Ishikawa (cell line): ENCODE data around the gene DDX23.

Source experiments
- EGR1 ChIP-seq: IDR thresholded peaks from 2 replicates; pipeline ENCODE4 v1.6.1; 2012
- EP300 ChIP-seq: IDR thresholded peaks from 2 replicates; pipeline ENCODE4 v1.6.1; 2012; ENCODE audit warnings: borderline replicate concordance
- MAX ChIP-seq: IDR thresholded peaks from 2 replicates; pipeline ENCODE4 v1.6.1; 2012
- REST ChIP-seq: IDR thresholded peaks from 2 replicates; pipeline ENCODE4 v1.6.1; 2012; ENCODE audit warnings: low read depth, mild to moderate bottlenecking
- TAF1 ChIP-seq: IDR thresholded peaks from 2 replicates; pipeline ENCODE4 v1.6.1; 2012; ENCODE audit warnings: low read depth, mild to moderate bottlenecking
- USF1 ChIP-seq: IDR thresholded peaks from 2 replicates; pipeline ENCODE4 v1.6.1; 2012
- ZBTB7A ChIP-seq: IDR thresholded peaks from 2 replicates; pipeline ENCODE4 v1.6.1; 2012; ENCODE audit warnings: low read depth

- no peak for TF ChIP-seq MAX
- no peak for TF ChIP-seq USF1
- TF ChIP-seq EP300 = no peak
- no peak for TF ChIP-seq EGR1
- no peak for TF ChIP-seq TAF1
- TF ChIP-seq ZBTB7A = no peak
- no peak for TF ChIP-seq REST
These were observed 14.2 kb upstream of the DDX23 start for GRCh38 chr12:48866052-48866711.
